HG03520 (cell line): ENCODE results near the gene MAFF.

Source experiments
- ATAC-seq: cut with Tn5 transposase; IDR thresholded peaks from one replicate; pipeline ENCODE4 v1.9.1; 2021; ENCODE audit warnings: mild to moderate bottlenecking, moderate library complexity; ENCODE audit not compliant: unreplicated experiment

MAFF gene

DNA sequence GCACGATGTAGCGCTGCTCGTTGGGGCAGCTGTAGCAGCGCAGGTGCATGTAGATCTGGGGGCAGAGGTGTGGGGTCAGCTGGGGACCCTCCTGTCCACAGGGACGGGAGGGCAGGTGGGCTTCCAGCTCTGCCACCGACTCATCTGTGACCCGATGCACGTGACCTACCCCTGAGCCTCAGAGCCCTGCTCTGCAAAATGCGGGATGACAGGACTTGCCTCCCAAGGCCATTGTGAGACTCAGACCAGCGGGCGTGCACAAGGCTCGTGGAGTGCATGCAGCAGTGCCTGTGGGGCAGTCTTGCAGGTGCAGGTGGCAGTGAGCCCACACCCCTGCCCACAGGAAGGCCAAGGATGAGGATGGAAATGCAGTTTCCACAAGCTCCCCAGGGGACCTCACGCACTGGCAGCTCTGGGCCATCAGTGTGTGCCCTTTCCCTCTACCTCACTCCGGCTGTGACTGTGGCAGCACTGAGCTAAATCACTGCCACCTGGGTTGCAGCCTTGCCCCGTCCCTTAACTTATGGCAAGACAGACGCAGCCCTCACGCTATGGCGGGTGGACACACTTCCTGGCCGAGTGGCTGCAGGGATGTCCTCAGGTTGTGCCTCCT is 44.4 kb downstream of the MAFF start:
- ATAC-seq, result no peak

DNA sequence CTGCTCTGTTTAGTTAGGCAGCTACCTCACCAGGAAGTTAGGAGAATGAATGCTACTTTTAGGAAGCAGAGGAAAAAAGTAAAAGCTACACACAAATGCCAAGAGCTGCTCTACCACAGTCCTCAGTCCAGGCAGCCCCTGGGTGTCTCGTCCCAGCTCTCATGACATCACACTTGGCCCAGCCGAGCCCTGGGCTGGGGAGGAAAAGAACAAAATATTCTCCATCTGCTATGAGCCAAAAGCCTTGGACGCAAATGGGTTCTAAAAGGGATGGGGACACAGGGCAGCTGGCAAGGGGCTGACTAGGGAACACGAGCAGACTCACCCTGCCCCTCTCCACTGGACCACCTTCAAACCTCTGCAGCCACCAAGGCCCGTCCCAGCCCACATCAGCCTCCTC is 44.9 kb downstream of the MAFF start:
- no peak for ATAC-seq

DNA sequence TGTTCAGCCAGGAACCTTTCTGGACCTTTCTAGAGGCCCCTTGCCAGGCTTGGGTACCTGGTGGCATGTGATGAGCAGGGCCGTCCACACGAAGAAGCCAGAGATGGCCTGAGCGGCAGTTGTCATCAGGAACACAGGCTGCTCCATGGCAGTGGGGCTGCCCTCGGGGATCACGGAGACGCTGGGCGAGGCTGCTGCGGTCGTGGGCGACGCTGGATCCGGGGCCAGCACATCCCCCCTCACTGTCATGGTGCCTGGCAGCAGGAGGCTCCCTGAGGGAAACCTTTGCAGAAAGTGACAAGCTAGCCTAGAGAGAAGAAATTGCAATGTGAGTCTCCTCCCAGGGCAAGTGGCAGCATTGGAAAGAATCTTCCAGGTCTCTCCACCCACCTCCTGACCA is 45.9 kb downstream of the MAFF start:
- no peak for ATAC-seq

DNA sequence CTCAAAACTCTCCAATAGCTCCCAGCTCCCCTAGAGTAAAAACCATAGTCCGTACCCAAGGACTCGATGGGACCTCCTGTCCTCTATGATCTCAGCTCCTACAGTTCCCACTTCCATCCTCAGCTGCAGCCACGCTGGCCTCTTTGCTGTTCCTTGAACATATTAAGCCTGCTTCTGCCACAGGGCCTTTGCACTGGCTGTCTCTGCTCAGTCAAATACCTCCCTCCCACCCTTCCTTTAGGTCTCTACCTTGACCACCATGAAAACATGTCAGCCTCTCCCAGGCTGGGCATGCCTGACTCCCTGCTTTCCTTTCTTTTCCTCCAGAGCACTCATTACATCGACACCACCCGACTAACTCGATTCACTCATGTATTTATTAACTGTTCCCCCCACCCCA is 46.5 kb downstream of the MAFF start:
- no peak for ATAC-seq

DNA sequence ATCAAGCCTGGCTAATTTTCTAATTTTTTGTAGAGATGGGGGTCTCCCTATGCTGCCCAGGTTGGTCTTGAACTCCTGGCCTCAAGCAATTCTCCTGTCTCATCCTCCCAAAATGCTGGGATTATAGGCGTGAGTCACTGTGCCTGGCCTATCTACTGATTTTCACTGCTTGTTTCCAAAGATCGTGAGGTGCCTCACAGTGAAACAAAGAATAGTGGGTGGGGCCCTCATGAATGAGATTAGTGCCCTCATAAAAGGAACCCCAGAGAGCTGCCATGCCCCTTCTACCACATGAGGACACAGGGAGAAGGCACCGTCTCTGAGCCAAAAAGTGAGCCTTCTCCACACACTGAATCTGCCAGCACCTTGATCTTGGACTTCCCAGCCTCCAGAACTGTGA is 47.5 kb downstream of the MAFF start:
- ATAC-seq, result no peak

DNA sequence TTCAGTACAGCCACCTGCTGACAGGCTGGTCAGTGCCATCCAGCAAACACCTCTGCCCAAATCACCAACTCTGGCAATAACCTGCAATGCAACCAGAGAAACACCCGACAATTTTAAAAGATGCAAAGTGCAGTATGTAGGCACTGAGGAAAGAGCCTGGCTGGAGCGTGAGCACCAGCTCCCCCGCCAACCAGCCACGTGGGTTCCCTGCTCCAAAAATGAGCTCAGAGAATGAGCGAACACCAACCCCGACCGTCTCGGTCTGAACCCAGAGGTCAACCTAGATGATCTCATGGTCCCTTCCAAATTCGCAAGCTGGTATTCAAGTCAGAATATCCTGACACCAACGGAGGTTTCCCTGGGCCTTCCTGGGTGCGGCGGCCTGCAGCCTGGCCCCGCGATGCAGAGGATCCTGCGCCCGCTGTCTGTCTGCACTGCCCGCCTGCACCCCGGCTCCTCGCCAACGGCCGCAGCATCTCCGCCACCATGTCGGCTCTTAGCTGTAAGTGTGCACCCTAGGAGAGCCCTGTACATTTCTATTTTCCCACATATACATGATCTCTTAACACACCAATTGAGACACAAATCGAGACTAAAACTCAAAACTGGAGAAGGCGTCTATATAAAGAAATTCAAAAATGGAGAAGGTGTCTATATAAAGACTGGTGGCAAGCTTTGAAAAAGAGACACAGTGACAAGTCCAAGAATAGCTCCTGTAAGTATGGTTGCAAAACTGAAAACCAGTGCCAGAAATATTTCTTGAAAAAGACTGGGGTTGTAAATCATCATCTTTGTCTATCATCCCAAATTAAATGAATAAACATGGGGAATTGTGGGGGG is 48.2 kb downstream of the MAFF start:
- ATAC-seq, result no peak

DNA sequence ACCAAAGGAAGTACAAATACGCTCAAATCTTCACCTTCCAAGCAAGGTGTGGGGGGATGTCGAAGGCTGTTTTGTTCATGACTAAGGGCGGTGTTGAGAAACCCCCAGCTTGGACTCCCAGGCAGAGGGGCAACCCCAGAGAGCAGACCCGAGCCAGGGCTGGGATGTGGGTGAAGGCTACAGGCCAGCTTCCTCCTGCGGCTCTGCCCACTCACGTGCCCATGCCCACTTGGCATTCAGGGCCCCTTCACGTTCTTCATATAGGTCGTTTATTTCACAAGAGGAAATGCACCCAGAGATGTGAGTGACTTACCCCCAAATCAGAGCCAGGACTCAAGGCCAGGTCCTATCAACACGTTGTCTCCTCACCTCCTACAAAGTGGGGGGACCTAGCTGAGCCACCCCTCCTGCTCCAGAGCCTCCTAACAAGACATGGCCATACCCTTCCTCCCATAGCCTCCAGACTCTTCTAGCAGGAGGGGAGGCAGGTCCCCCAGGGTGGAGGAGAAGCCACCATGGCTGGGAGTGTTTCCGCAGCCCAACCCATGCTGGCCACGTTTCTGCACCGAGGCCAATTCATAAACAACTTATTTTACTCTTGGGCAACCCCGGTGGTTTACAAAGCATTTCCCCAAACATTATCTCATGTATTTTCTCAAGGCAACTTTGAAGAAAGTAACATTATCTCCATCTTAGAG is 49.0 kb downstream of the MAFF start:
- ATAC-seq, result no peak

DNA sequence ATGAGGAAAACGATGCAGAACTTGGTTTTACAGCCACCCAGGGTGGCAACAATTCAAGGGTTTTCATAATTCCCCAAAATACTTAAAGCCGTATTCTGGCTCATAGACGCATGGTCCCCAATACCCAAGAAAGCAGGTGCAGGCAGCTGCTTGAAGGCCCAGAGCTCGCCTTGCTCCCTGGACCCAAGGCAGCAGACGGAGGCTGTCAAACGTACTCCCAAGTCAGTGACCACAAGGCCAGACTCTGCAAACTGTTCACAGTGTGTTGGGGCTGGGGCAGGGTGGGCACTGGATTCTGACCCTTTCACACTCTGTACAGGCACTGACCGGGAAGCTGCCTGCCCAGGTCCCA is 49.5 kb downstream of the MAFF start:
- ATAC-seq, result no peak

DNA sequence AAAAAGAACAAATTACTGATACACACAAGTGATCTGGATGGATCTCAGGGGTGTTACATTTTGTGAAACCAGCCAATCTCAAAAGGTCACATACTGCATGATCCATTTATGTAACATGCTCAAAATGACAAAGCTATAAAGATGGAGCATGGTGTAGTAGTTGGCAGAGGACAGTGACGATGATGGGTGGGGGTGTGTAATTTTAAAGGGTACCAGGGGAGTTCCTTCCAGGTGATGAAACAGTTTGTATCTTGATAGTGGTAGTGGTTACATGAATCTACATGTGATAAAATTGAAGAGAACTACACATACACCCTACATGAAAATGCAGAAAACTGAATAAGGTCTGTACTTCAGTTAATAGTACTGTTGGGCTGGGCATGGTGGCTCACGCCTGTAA is 53.9 kb downstream of the MAFF start:
- no peak for ATAC-seq

DNA sequence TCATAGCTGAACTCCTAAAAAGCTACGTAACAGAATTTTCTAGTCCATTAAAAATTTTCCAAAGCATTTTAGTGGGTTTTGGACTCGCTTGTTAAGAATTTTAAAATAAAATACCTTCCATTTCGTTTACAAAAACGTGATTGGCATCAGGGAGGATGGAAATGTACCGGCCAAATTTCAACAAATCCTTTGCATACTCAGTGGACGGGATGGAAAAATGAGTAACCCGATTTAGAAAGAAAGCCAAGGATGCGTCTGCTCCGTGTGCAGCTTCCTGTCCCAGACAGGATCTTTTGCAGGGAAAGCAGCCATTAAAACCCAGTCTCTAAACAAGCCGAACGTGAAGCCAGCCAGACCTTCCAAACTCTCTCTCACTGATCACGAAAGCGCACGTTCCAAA is 55.4 kb downstream of the MAFF start:
- no peak for ATAC-seq

DNA sequence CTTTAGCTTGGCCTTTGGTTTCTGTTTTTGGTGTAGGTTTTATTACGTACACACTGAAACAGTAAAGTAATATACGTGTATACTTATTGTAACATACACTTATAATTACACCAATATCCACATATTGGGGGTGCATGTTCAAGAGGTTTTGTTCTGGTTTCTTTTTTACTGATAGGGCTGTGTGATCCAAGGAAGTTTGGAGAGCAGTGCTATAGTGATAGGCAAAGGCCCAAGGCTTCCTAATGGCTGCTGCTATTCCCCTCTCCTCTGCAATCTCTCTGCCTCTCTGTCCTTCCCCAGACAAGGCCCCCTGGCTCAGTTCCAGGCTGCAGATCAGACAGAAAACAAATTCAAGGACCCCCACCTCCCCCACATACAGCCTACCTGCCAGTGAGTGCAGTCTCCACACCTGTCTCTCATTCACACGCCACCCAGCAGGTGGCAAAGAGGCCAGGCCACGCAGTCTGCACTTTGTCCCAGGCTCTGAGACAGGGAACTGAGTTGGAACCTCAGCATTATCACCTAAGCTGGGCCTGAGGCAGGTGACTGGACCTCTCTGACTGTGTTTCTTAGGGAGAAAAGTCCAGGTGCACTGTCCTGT is 56.0 kb downstream of the MAFF start:
- no peak for ATAC-seq

DNA sequence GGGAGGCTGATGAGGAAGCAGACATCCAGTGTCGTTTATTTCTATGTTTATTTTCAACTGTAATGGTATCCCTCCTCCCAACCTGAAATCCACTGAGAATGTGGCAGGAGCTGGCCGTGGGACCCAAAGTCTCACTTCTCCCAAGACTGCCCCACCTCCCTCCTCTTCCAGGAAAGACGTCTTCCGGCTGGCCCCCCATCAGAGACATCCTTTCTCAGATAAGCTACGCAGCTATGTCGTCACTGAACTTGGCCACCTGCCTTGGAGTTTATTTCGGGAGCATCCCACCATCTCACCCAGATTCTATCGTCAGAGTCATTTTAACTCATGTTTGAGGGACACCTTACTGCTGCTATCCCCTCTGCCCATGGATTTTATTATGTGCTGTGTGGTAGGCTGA is 57.1 kb downstream of the MAFF start:
- ATAC-seq, result no peak

DNA sequence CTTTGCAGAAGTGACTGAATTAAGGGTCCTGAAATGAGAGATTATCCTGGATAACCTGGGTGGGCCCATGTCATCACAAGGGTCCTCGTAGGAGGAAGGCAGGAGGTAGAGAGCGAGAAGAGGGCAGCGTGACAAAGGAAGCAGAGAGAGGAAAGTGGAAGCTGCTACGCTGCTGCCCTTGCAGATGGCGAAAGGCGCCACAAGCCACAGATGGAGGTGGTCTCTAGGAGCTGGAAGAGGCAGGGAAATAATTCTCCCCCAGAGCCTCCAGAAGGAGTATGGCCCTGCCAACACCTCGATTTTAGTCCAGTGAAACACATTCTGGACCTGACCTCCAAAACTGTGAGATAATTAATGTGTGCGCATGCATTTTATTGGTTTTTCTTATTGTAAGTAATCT is 57.6 kb downstream of the MAFF start:
- no peak for ATAC-seq

DNA sequence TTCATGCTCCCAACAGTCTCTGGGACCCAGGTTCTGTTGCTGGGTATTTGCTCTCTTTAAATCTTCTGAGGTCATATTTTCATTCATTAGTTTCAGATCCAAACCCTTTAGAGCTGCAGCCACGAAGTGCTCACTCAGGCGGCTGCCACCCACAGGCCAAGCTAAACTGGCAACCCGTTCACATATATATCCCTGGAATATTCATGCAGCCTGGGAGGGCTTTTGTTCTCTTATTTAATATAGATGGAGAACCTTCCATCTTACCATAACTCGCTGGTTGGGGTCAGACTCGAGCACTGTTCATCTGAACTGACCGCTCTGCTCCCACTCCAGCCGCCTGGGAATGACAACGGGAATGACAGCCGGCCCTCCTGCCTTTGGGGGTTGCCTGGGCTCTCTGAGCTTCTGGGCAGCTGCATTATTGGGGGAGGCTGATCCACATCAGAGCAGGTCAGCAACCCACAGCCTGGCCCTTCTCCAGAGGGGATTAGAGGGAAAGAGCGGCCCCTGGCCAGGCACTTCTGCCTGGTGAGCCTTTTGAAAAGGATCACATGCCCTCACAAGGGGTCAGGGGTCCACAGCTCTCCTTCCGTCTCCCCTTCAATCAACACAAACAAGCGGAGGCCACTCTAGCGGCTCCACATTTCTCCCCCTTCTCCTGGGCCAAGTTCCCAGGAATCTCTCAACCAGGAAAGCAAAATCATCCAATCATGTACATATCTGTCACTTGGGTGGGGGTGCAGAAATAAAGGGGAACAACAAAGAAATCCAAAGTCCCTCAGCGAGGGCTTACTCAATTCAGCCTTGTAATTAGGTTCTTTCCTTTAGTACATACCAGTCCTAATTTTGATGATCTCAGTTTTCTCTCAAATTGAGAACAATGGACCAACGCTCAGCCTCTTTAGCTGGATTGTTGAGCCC is 59.2 kb downstream of the MAFF start:
- ATAC-seq, result no peak

DNA sequence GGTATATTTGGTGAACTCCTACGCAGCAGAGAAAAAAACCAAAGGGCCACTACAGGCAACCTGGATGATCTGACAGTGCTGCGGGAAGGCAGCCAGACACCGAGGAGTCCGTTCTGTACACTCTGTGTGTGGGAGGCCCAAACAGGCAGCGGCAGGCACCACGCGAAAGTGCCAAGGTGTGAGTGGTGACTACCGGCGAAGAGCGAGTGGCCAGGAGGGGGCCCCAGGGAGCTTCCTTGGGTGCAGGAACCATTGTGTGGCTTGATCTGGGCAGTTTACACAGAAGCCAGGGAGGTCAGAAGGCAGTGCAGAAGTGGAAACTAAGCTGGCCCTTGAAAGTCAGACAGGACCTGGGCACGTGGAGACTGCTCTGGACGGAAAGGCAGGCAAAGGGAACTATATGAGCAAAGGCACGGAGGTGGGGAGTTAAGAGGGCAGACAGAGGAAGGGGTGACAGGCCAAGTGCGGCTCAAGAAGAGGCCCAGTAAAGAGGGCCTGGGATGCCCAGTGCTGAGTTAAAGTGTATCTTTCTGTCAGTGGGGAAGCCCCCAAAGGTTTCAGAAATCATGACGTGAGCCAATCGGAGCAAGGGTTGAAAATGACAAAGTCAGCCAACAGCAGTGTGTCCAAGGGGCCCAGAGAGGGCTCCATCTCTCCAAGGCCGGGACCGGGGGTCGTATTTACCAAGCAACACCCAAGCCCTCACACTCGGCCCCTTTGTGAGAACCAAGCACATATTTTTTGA is 60.4 kb downstream of the MAFF start:
- no peak for ATAC-seq

DNA sequence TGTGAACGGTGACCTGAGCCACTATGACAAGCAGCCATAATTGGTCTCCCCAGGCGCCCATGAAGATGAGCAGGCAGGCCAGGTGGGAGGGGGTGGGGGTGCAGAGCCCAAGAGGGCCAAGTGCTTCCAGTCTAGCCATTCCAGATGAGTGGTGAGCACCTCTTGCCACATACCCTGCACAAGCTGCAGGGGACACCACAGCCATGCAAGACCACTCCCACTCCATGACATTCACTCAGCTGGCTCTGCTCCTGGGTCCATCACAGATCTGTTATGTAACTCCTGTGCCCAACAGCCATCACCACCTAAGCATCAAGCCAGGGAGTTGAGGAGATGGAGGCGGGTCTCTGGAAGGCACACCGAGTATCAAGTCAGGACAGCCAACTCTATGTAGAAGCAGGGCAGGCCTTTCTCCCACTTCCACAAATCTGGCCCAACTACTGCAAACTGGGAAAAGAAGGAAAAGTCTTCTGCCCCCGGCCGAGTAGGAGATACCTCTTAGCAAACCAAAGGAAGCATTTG is 62.6 kb downstream of the MAFF start:
- no peak for ATAC-seq
